CD14-positive monocyte (primary cell): ENCODE data around the gene CSTF3. TPM values are rescaled to one million over a fixed set of nuclear protein-coding genes. Genes with fewer than 3 reads are reported as not detected.

ENCODE experiments used
- DNase-seq, 3 donors: peaks; one replicate each; pipeline ENCODE4 v3.0.0-alpha.2; 2011 to 2022
- H2AFZ ChIP-seq: 2 replicates; pipeline ENCODE4 v1.6.0; 2012; ENCODE audit warnings: mild to moderate bottlenecking, low read depth, low read length, inconsistent platforms; ENCODE audit not compliant: insufficient read depth, poor library complexity, severe bottlenecking
- H3K27ac ChIP-seq, 2 donors: 1 replicate in 1 of 2; 2 replicates in 1 of 2; pipeline ENCODE4 v1.5.1; 2012 to 2013; ENCODE audit warnings: low read length in 2 of 2, control low read depth in 1 of 2, inconsistent platforms in 1 of 2, low read depth in 1 of 2, mild to moderate bottlenecking in 1 of 2
- H3K27me3 ChIP-seq, 2 donors: one replicate each; pipeline versions ENCODE4 v1.6.0 to v1.6.1; 2011 to 2013; ENCODE audit warnings: low read length in 2 of 2; ENCODE audit not compliant: control insufficient read depth in 2 of 2, insufficient read depth in 2 of 2
- H3K36me3 ChIP-seq, 2 donors: replicated peaks in 1 of 2; 1 replicate in 1 of 2; 2 replicates in 1 of 2; pipeline versions ENCODE4 v1.5.1 to v1.6.1; 2012 to 2013; ENCODE audit warnings: low read length in 2 of 2, control low read depth in 1 of 2, inconsistent platforms in 1 of 2, mild to moderate bottlenecking in 1 of 2; ENCODE audit not compliant: insufficient read depth in 2 of 2, control insufficient read depth in 1 of 2
- H3K4me1 ChIP-seq, 2 donors: 1 replicate in 1 of 2; 2 replicates in 1 of 2; pipeline versions ENCODE4 v1.5.1 to v1.6.1; 2012 to 2013; ENCODE audit warnings: low read length in 2 of 2, control low read depth in 1 of 2, inconsistent platforms in 1 of 2, mild to moderate bottlenecking in 1 of 2, moderate library complexity in 1 of 2; ENCODE audit not compliant: insufficient read depth in 2 of 2, control insufficient read depth in 1 of 2
- H3K4me2 ChIP-seq: replicated peaks from 2 replicates; pipeline ENCODE3; 2012; ENCODE audit warnings: low read length, moderate library complexity, mild to moderate bottlenecking; ENCODE audit not compliant: poor library complexity, severe bottlenecking; ENCODE audit errors: extremely low read depth
- H3K4me3 ChIP-seq, 3 experiments: fragments of 200-600 bp in 1 of 3; sonication (generic) in 1 of 3; replicated peaks in 1 of 3; 1 replicate in 2 of 3; 2 replicates in 1 of 3; pipeline ENCODE4 v1.5.1; 2011 to 2013; ENCODE audit warnings: low read length in 3 of 3, mild to moderate bottlenecking in 3 of 3, control low read depth in 2 of 3, low read depth in 2 of 3, inconsistent platforms in 1 of 3, moderate library complexity in 1 of 3
- H3K79me2 ChIP-seq: 2 replicates; pipeline ENCODE4 v1.6.0; 2012; ENCODE audit warnings: mild to moderate bottlenecking, control low read depth, inconsistent platforms, low read length, moderate library complexity; ENCODE audit not compliant: insufficient read depth
- H3K9ac ChIP-seq: 2 replicates; pipeline ENCODE4 v1.6.0; 2017; ENCODE audit warnings: low read length, mild to moderate bottlenecking; ENCODE audit not compliant: insufficient read depth, poor library complexity, severe bottlenecking
- H3K9me3 ChIP-seq, 2 donors: replicated peaks in 1 of 2; 1 replicate in 1 of 2; 2 replicates in 1 of 2; pipeline versions ENCODE4 v1.5.1 to v1.6.1; 2012 to 2013; ENCODE audit warnings: low read length in 2 of 2, control low read depth in 1 of 2; ENCODE audit not compliant: control insufficient read depth in 1 of 2, insufficient read depth in 1 of 2
- H4K20me1 ChIP-seq: 2 replicates; pipeline ENCODE4 v1.6.0; 2012; ENCODE audit warnings: mild to moderate bottlenecking, low read length, control low read depth, moderate library complexity; ENCODE audit not compliant: insufficient read depth
- H3K27ac Mint-ChIP-seq, 7 donors: one replicate each; pipeline ENCODE4 v1.8.0; 2020; ENCODE audit warnings: mild to moderate bottlenecking in 7 of 7, mixed read lengths in 7 of 7, moderate library complexity in 6 of 7, inconsistent platforms in 2 of 7
- H3K27me3 Mint-ChIP-seq, 3 donors: one replicate each; pipeline ENCODE4 v1.8.0; 2021 to 2022; ENCODE audit warnings: low read depth in 3 of 3, mild to moderate bottlenecking in 3 of 3, mixed read lengths in 3 of 3, moderate library complexity in 3 of 3, inconsistent platforms in 1 of 3
- H3K36me3 Mint-ChIP-seq, 2 donors: one replicate each; pipeline ENCODE4 v1.8.0; 2020; ENCODE audit warnings: mixed read lengths in 2 of 2, inconsistent platforms in 1 of 2, mild to moderate bottlenecking in 1 of 2
- H3K4me1 Mint-ChIP-seq: one replicate; pipeline ENCODE4 v1.8.0; 2020; ENCODE audit warnings: mild to moderate bottlenecking, mixed read lengths
- H3K4me3 Mint-ChIP-seq, 2 donors: one replicate each; pipeline ENCODE4 v1.8.0; 2020; ENCODE audit warnings: mild to moderate bottlenecking in 2 of 2, mixed read lengths in 2 of 2, moderate library complexity in 1 of 2
- H3K9me3 Mint-ChIP-seq, 7 donors: one replicate each; pipeline ENCODE4 v1.8.0; 2020 to 2022; ENCODE audit warnings: mixed read lengths in 7 of 7, mild to moderate bottlenecking in 6 of 7, moderate library complexity in 6 of 7, inconsistent platforms in 2 of 7
- WGBS: methylation state at CpG from one replicate; pipeline ENCODE4 v1.1.5; 2013; ENCODE audit warnings: missing lambda C conversion rate; ENCODE audit not compliant: insufficient coverage; 5-methylcytosine and 5-hydroxymethylcytosine counted together
- intact Hi-C, 2 donors: fragments of 100-400 bp; cut with micrococcal nuclease; formaldehyde crosslinking; loops; one replicate each; pipeline versions ENCODE4 v1.15.0 to v1.15.1; 2023
- polyA plus RNA-seq, 3 donors: library from polyadenylated mRNA; depleted of rRNA in 1 of 3; unstranded in 2 of 3; stranded (reverse) in 1 of 3; fragments of 300-500 nt in 2 of 3; fragments of >200 nt in 1 of 3; fragmentation: Illumina TruSeq in 2 of 3; gene quantifications; 1 replicate in 2 of 3; 2 replicates in 1 of 3; pipeline ENCODE4 v1.2.3, GENCODE V29; 2012 to 2021
- TF ChIP-seq, protein P1 (sequence below): fragments of 200-600 bp; IDR thresholded peaks from one replicate; pipeline ENCODE4 v1.8.0; 2022; ENCODE audit warnings: antibody characterized with exemption, mild to moderate bottlenecking

The CSTF3 gene
- polyA plus RNA-seq, 3 donors, result 6.9 to 12.1 (median 7.1) TPM

- Mint-ChIP-seq H3K27me3 (peaks cover 0 to 3% (median 1%) of the 10 kb centered on the region in 3 donors), H3K27ac (peak overlapping the region in 1 of 7 donors; percentile 37), H3K4me1 (peaks cover 42% of the 10 kb centered on the region), H3K4me3 (no peak overlapping the region), H3K36me3 (peaks cover 0 to 1% of the 10 kb centered on the region in 2 donors), H3K9me3 (peaks cover 0 to 2% (median 0%) of the 10 kb centered on the region in 7 donors)
- Histone ChIP-seq H4K20me1 (no peaks in the 10 kb centered on the region), H3K4me3 (no peak overlapping the region), H3K9ac (no peak overlapping the region), H3K4me1 (peaks cover 48 to 52% of the 10 kb centered on the region in 2 donors), H3K9me3 (no peaks in the 10 kb centered on the region), H3K36me3 (no peaks in the 10 kb centered on the region), H3K4me2 (no peak overlapping the region), H3K27ac (no peak overlapping the region), H3K27me3 (no peaks in the 10 kb centered on the region), H3K79me2 (no peaks in the 10 kb centered on the region), H2AFZ (no peak overlapping the region)
- intact Hi-C loops, result no loop called here
- TF ChIP-seq, protein P1, sequence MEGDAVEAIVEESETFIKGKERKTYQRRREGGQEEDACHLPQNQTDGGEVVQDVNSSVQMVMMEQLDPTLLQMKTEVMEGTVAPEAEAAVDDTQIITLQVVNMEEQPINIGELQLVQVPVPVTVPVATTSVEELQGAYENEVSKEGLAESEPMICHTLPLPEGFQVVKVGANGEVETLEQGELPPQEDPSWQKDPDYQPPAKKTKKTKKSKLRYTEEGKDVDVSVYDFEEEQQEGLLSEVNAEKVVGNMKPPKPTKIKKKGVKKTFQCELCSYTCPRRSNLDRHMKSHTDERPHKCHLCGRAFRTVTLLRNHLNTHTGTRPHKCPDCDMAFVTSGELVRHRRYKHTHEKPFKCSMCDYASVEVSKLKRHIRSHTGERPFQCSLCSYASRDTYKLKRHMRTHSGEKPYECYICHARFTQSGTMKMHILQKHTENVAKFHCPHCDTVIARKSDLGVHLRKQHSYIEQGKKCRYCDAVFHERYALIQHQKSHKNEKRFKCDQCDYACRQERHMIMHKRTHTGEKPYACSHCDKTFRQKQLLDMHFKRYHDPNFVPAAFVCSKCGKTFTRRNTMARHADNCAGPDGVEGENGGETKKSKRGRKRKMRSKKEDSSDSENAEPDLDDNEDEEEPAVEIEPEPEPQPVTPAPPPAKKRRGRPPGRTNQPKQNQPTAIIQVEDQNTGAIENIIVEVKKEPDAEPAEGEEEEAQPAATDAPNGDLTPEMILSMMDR, result no peak
- DNase-seq, result no peak
Observed at GRCh38 chr11:33191467-33191866, 30.2 kb upstream of the CSTF3 start.

GRCh38 chr11:33187998-33188722, 26.9 kb upstream of the CSTF3 start:
- Histone ChIP-seq H4K20me1 (no peaks in the 10 kb centered on the region), H3K4me2 (peak overlapping the region; percentile 54), H3K79me2 (no peaks in the 10 kb centered on the region), H3K27me3 (no peaks in the 10 kb centered on the region), H3K4me3 (peak overlapping the region in 1 of 3 experiments; percentile 36), H3K27ac (peak overlapping the region; percentile 3 to 5), H3K9ac (no peak overlapping the region), H3K4me1 (peaks cover 19 to 20% of the 10 kb centered on the region in 2 donors), H3K9me3 (no peaks in the 10 kb centered on the region), H3K36me3 (no peaks in the 10 kb centered on the region), H2AFZ (peak overlapping the region; percentile 65)
- 25% methylated on average over 3 of the region's 8 CpGs for WGBS
- TF ChIP-seq, protein P1, result no peak
- peak overlapping the region; percentile 48 to 87 for H3K4me3 Mint-ChIP-seq
- H3K27me3 Mint-ChIP-seq, result peaks cover 0 to 3% (median 0%) of the 10 kb centered on the region in 3 donors
- H3K9me3 Mint-ChIP-seq, result peaks cover 0 to 2% (median 0%) of the 10 kb centered on the region in 7 donors
- DNase-seq, result peak; percentile 62 to 75 (median 67)
- peaks cover 18% of the 10 kb centered on the region for H3K4me1 Mint-ChIP-seq
- intact Hi-C loops, result loop anchor here in 1 of 2 donors (5.0 kb wide), 1 partner anchor 34 kb away; no protein-coding TSS in a partner anchor
- H3K36me3 Mint-ChIP-seq, result peaks cover 0 to 1% of the 10 kb centered on the region in 2 donors
- H3K27ac Mint-ChIP-seq, result peak overlapping the region; percentile 46 to 84 (median 69)
